Erythroblast (primary cell): Measurements from ENCODE around the gene TNFSF12.

Experiments used
- DNase-seq, 2 experiments: peaks; one replicate each; lab custom pipeline; 2025; lab: John Stamatoyannopoulos, UW
- GATA1 ChIP-seq: IDR thresholded peaks from 2 replicates; pipeline ENCODE4 v1.6.1; 2011; ENCODE audit warnings: low read depth, mild to moderate bottlenecking, control low read depth, low read length, moderate library complexity
- POLR2A ChIP-seq: IDR thresholded peaks from 2 replicates; pipeline ENCODE4 v1.6.1; 2011; ENCODE audit warnings: mild to moderate bottlenecking, low read length

The TNFSF12 gene

DNA sequence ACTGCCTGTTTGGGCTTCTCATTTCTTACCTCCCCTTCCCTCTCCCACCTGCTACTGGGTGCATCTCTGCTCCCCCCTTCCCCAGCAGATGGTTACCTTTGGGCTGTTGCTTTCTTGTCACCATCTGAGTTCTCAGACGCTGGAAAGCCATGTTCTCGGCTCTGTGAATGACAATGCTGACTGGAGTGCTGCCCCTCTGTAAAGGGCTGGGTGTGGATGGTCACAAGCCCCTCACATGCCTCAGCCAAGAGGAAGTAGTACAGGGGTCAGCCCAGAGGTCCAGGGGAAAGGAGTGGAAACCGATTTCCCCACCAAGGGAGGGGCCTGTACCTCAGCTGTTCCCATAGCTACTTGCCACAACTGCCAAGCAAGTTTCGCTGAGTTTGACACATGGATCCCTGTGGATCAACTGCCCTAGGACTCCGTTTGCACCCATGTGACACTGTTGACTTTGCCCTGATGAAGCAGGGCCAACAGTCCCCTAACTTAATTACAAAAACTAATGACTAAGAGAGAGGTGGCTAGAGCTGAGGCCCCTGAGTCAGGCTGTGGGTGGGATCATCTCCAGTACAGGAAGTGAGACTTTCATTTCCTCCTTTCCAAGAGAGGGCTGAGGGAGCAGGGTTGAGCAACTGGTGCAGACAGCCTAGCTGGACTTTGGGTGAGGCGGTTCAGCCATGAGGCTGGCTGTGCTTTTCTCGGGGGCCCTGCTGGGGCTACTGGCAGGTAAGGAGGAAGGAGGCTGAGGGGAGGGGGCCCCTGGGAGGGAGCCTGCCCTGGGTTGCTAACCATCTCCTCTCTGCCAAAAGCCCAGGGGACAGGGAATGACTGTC is 30.4 kb downstream of the TNFSF12 start, which contains the start of gene CD68:
Gene CD68, plus strand, starts transcription at position 638 of the 833 bp plus-strand sequence. Its CDS starts 40 bp downstream, at position 678.
- peak; percentile 68 to 80 for DNase-seq
- TF ChIP-seq GATA1 = no peak
- peak; percentile 75 for TF ChIP-seq POLR2A

DNA sequence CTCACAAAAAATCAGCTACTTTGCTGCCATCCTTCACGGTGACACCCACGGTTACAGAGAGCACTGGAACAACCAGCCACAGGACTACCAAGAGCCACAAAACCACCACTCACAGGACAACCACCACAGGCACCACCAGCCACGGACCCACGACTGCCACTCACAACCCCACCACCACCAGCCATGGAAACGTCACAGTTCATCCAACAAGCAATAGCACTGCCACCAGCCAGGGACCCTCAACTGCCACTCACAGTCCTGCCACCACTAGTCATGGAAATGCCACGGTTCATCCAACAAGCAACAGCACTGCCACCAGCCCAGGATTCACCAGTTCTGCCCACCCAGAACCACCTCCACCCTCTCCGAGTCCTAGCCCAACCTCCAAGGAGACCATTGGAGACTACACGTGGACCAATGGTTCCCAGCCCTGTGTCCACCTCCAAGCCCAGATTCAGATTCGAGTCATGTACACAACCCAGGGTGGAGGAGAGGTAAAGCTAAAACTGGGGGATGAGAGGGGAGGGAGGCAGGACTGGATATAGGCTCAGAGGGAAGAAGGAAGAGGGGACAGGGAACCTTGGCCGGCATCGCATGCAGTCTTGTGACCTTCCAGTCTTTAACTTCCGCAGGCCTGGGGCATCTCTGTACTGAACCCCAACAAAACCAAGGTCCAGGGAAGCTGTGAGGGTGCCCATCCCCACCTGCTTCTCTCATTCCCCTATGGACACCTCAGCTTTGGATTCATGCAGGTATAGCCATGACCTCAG is 31.2 kb downstream of the TNFSF12 start:
- peak in 1 of 2 experiments; percentile 54 for DNase-seq
- TF ChIP-seq POLR2A (no peak), GATA1 (no peak)

DNA sequence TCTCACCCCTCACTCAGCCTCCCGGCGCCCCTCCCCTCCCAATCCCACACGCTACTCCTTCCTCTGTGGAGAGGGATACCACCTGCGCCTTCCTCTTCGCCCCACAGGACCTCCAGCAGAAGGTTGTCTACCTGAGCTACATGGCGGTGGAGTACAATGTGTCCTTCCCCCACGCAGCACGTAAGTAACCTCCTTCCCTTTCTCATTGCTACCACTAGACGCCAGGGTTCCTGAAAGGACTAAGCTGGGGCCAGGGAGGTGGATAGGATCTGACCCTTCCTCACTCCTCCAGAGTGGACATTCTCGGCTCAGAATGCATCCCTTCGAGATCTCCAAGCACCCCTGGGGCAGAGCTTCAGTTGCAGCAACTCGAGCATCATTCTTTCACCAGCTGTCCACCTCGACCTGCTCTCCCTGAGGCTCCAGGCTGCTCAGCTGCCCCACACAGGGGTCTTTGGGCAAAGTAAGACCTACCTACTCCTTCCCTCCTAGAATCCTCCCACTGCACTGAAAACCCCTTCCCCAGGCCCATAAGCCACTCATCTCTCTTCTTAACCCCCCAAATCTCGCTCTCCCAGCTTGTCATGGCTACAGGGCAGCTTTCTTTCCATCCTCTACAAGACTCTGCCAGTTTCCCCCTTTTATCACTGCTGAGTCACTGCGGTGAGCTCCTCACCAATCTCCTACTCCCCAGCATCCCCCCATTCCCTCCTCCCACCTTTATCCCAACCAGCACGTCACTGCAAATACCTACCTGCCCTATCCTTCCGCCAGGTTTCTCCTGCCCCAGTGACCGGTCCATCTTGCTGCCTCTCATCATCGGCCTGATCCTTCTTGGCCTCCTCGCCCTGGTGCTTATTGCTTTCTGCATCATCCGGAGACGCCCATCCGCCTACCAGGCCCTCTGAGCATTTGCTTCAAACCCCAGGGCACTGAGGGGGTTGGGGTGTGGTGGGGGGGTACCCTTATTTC is 32.0 kb downstream of the TNFSF12 start:
- TF ChIP-seq GATA1 = no peak
- no peak for TF ChIP-seq POLR2A

DNA sequence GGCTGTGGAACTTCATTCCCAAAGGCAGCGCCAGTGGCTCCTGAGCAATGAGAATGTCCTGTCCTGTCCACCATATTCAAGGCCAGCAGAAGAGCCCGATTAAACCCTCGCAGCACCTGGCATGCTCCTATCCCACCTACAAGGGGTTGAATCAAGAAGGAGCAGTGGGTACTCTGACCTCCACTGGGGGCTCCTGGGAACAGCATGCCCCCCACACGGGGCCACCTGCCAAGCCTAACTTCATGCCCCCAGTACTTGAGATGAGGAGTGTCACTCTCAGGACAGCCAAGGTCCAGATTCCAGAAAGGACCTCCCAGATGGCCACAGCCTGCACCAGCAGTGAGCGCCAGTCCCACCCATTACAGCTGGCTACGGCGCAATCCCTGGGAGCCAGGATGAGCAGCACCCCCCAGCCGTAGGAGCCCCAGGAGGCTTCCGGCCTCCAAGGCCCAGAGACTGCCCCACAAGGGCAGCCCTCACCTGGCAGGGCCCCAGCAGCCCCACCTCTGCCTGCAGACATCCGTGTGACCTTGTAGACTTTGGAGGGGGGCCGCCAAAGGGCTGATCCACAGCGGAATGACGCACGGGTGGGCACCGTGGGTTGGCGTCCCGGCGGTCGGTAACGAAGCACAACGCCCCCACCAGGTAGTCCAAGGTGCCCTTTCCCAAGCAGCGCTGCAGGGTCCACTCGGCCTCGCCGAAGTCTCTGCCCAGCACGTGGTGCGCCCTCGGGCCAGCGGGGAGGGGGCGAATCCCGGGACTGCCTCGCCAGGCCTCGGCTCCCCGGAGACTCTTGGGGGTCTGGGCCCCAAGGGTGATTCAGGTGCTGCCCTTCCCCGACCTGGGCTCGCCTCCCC is 33.8 kb downstream of the TNFSF12 start:
- TF ChIP-seq GATA1 (no peak), POLR2A (no peak)
- DNase-seq = no peak

More for the DNA sequence above, 32.0 kb downstream of the TNFSF12 start:
- peak; percentile 60 to 68 for DNase-seq

DNA sequence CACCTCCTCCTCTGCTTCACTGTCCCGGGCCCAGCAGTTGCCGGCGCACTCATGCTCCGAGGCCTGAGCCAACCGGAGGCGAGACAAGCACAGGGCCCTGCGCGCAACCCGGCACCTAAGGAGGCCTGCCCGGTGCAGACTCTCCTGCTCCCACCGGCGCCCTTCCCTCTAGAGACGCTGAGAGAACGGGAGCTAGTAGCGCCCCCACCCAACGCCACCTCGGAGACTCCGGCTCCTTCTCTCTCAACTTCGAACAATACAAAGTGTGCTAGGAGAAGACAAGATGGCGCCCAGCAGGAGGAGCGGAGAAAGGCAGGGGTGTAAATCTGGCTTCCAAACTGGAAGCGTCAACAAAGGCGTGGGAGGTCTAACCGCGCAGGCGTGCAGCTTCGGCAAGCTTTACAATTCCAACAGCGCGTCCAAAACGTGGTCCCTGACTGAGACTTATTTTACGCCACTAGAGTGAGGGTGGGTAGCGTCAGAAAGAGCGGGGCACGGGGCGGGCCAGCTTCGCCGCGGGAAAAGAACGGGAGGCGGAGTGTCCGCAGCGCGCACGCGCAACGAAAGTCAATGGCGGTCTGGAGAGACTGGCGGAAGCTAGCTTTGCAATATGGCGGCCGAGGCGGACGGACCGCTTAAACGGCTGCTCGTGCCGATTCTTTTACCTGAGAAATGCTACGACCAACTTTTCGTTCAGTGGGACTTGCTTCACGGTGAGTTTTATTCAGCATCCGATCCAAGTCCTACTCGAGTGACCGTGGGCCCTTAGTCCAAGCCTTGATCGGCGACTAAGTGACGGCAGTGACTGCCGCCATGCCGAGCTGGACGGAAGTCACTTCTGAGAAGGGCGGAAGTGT is 34.6 kb downstream of the TNFSF12 start, which contains the start of gene MPDU1:
Gene MPDU1, plus strand, starts transcription at position 600 of the 857 bp plus-strand sequence. Its CDS starts 11 bp downstream, at position 611.
- TF ChIP-seq POLR2A = peak; percentile 97
- no peak for TF ChIP-seq GATA1
- DNase-seq = peak; percentile 98

DNA sequence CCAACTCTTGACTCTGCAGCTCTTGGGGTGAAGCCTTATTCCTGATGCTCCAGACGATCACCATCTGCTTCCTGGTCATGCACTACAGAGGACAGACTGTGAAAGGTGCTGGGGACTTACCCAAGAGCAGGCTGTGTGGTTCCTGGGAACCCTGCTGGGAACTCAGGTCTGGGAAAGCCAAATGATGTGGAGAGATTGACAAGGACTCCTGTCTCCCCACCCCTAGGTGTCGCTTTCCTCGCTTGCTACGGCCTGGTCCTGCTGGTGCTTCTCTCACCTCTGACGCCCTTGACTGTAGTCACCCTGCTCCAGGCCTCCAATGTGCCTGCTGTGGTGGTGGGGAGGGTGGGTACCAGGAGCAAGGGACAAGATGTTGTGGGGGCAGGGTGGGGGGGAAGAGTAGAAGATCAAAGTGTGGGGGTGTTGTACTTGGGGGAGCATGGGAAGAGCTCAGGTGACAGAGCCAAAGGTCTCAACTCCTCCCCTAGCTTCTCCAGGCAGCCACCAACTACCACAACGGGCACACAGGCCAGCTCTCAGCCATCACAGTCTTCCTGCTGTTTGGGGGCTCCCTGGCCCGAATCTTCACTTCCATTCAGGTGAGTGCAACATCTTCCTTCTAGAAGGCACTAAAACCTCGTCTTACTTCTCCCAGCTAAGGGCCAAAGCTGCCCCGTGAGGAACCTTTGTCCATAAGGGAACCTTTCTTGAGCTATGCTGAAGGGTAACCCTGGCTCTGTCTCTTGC is 38.0 kb downstream of the TNFSF12 start:
- peak; percentile 48 to 50 for DNase-seq
- TF ChIP-seq POLR2A (no peak), GATA1 (no peak)

DNA sequence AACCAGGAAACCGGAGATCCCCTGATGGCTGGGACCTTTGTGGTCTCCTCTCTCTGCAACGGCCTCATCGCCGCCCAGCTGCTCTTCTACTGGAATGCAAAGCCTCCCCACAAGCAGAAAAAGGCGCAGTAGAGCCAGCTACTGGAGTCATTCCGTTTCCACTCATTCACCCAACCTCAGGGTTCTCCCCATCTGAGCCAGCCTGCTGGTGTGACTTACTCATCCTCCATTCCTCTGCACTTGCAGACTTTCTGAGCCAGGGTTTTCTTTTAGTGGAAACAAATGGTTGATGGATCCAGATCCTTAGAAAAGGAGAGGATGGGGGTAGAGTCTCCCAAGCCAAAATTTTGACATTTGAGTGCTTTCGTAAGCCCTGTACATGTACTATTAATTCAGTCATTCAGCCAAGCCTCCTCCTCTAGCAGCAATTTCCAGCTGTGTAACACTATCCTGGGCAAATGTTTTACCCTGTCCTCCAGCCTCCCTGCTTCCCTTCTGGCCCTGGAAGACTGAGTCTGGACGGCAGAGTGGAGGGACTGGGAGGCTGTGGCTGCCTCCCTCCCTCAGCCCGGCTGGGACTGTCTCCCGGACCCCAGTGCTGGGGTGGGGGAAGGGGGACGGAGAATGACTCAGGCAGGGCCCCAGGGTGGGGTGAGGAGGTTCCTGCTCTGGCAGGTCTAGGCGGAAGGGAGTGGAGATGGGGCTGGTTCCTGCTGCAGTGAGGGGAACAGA is 38.7 kb downstream of the TNFSF12 start:
- TF ChIP-seq POLR2A (no peak), GATA1 (no peak)
- DNase-seq = peak; percentile 50 to 64

DNA sequence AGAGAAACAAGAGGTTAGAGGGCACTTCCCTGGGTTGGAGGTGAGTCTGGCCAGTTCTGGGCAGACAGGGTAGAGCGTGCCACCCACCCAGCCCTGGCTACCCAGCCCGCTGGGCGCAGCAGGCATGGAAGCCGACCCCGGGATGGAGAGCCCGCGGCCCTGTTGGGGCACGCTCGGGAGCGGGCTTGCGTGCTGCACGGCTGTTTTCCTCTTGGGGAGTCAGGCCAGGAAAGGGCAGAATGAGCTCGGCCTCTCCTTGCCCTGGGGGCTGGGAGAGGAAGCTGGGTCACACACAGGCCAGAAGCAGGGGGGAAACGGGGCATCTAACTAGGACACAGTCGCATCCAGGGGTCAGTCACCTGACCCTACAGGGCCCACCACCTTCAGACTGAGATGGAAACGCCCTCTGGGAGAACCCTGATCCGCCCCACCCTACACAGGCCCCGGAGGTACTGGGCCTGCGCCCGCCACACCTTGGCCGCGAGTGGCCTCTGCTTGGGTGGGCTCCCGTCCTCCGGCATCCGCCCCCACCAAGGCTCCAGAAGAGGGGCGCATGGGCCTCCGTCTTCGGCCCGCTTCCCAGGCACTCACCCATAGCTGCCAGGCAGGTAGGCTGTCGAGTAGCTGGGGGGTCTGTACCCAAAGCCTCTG is 39.8 kb downstream of the TNFSF12 start:
- no peak for TF ChIP-seq POLR2A
- TF ChIP-seq GATA1 = no peak
- no peak for DNase-seq

DNA sequence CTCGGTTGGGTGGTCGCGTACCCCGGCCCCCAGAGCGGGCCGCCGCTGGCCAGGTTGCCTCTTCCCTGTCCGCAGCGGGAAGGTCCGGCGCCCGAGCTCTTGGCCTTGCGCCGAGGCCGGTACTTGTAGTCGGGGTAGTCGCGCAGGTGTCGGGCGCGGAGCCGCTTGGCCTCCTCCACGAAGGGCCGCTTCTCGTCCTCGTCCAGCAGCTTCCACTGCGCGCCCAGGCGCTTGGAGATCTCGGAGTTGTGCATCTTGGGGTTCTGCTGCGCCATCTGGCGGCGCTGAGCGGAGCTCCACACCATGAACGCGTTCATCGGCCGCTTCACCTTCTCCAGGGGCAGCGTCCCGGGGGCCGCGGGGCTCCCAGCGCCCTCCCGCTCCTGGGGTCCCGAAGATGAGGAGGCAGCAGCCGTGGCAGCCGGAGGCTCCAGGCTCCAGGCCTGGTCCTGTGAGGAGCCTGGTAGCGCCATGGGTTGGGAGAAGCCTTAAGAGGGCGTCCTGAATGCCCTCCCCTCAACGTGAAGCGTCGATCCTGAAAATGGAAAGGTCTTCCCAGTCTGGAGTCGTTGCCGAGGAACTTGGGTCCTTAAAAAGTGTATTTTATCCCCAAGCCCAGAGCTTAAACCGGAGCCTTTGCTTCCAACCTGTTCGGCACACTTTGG is 40.5 kb downstream of the TNFSF12 start:
- DNase-seq = peak; percentile 88 to 91
- TF ChIP-seq GATA1 (no peak), POLR2A (peak; percentile 27)
